ENCODE data around the gene SRGAP1. TPM values are rescaled to one million over a fixed set of nuclear protein-coding genes. Genes with fewer than 3 reads are reported as not detected.

Gene SRGAP1
- total RNA-seq, 3 donors from 2014 or later (not counting 1 experiment from before 2014, with no cell fraction given), result 0.10 to 0.49 (median 0.16) TPM

DNA sequence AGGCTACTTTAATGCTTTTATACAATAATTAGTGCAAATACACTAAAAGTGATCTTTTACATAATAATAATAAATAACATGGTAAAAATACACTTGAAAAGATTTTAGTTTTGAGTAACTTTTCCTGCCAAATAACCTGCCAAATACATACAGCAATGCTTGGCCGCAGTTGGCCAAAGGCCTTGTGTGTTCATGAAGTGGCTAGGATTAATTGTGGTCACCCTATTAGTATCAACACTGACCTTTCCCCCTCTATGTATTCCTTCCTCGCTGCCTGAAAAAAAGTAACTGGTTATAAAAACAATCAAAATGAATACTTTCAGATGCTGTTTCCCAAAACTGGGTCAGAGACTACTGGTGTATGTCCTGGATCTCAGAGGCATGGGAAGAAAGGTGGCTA lies 343.3 kb downstream of the SRGAP1 start:
- WGBS (ENCODE audit: insufficient coverage), result 100% methylated on average over 1 of the region's 2 CpGs
- TF ChIP-seq CTCF (IDR thresholded peaks at IDR 0.05), result no peak
- Mint-ChIP-seq H3K9me3 (no peaks in the 10 kb centered on the region), H3K27ac (no peak overlapping the region), H3K4me1 (no peaks in the 10 kb centered on the region), H3K27me3 (ENCODE audit: low read depth in 2 of 2) (no peaks in the 10 kb centered on the region), H3K4me3 (no peak overlapping the region), H3K36me3 (no peaks in the 10 kb centered on the region)
- no peak overlapping the region for H3K4me3 ChIP-seq (ENCODE audit: low read length)
- no peaks in the 10 kb centered on the region for H3K36me3 ChIP-seq (ENCODE audit: control insufficient read depth, insufficient read depth, low read length)
- intact Hi-C loops (cut with micrococcal nuclease), result no loop called here
- DNase-seq, result no peak
- no peaks in the 10 kb centered on the region for H3K9me3 ChIP-seq (ENCODE audit: control insufficient read depth, insufficient read depth, low read length)
- H3K27ac ChIP-seq (ENCODE audit: low read length), result no peak overlapping the region
- H3K4me1 ChIP-seq (ENCODE audit: control insufficient read depth, insufficient read depth, low read length), result no peaks in the 10 kb centered on the region
- no peak for ATAC-seq
- no peaks in the 10 kb centered on the region for H3K27me3 ChIP-seq (ENCODE audit: control insufficient read depth, insufficient read depth, low read length)

DNA sequence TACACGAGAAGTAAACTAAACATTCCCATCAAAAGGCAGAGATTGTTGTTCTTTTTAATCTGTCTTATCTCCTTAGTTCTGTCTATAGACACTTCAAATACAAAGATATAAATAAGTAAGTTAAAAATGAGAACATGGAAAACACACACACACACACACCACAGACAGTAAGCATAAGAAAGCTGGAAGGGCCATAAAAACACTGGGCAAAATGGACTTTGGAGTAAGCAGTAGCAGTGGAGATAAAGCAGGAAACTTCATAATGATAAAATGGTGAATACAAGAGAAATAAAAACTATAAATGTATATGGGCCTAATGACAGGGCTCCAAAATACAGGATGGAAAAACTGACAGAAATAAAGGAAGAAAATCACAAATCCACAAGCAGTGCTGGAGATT lies 345.0 kb downstream of the SRGAP1 start:
- Histone ChIP-seq H3K4me1 (ENCODE audit: control insufficient read depth, insufficient read depth, low read length) (no peaks in the 10 kb centered on the region), H3K36me3 (ENCODE audit: control insufficient read depth, insufficient read depth, low read length) (peaks cover 9% of the 10 kb centered on the region), H3K27ac (ENCODE audit: low read length) (no peak overlapping the region), H3K27me3 (ENCODE audit: control insufficient read depth, insufficient read depth, low read length) (no peaks in the 10 kb centered on the region), H3K4me3 (ENCODE audit: low read length) (no peak overlapping the region), H3K9me3 (ENCODE audit: control insufficient read depth, insufficient read depth, low read length) (no peaks in the 10 kb centered on the region)
- H3K27ac Mint-ChIP-seq, result no peak overlapping the region
- DNase-seq (no peak), ATAC-seq (no peak)
- no CpG with 5 or more reads among the region's 1 CpG for WGBS (ENCODE audit: insufficient coverage)
- H3K27me3 Mint-ChIP-seq (ENCODE audit: low read depth in 2 of 2), result no peaks in the 10 kb centered on the region
- H3K4me1 Mint-ChIP-seq, result no peaks in the 10 kb centered on the region
- no peaks in the 10 kb centered on the region for H3K9me3 Mint-ChIP-seq
- H3K36me3 Mint-ChIP-seq, result peaks cover 8% of the 10 kb centered on the region
- H3K4me3 Mint-ChIP-seq, result no peak overlapping the region
- intact Hi-C loops (cut with micrococcal nuclease), result no loop called here
- no peak for TF ChIP-seq CTCF (IDR thresholded peaks at IDR 0.05)

DNA sequence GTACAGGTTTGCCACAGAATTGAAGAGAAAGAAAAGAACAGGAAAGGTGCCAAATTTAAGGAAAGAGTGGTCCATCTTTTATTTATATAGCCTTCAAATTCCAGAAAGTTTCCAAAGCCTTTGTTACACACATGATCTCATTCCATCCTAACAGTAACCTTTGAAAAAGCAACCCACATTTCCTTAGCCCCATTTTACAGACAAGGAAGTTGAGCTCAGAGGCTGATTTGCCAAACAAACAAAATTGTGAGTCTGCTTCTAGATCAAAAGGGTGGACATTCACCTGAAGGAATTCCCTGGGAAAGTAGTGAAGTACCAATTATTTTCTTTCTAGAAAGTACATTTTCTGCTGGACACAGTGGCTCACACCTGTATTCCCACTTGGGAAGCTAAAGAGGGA lies 345.6 kb downstream of the SRGAP1 start:
- intact Hi-C loops (cut with micrococcal nuclease), result no loop called here
- no peaks in the 10 kb centered on the region for H3K9me3 Mint-ChIP-seq
- ATAC-seq, result no peak
- Histone ChIP-seq H3K9me3 (ENCODE audit: control insufficient read depth, insufficient read depth, low read length) (no peaks in the 10 kb centered on the region), H3K27me3 (ENCODE audit: control insufficient read depth, insufficient read depth, low read length) (no peaks in the 10 kb centered on the region), H3K36me3 (ENCODE audit: control insufficient read depth, insufficient read depth, low read length) (peaks cover 10% of the 10 kb centered on the region), H3K27ac (ENCODE audit: low read length) (no peak overlapping the region), H3K4me1 (ENCODE audit: control insufficient read depth, insufficient read depth, low read length) (no peaks in the 10 kb centered on the region), H3K4me3 (ENCODE audit: low read length) (no peak overlapping the region)
- peaks cover 8% of the 10 kb centered on the region for H3K36me3 Mint-ChIP-seq
- no peaks in the 10 kb centered on the region for H3K4me1 Mint-ChIP-seq
- DNase-seq, result no peak
- H3K27me3 Mint-ChIP-seq (ENCODE audit: low read depth in 2 of 2), result no peaks in the 10 kb centered on the region
- H3K4me3 Mint-ChIP-seq, result no peak overlapping the region
- no peak overlapping the region for H3K27ac Mint-ChIP-seq
- TF ChIP-seq CTCF (IDR thresholded peaks at IDR 0.05), result no peak

- Mint-ChIP-seq H3K36me3 (peaks cover 8% of the 10 kb centered on the region), H3K27ac (no peak overlapping the region), H3K9me3 (no peaks in the 10 kb centered on the region), H3K4me1 (no peaks in the 10 kb centered on the region), H3K4me3 (no peak overlapping the region), H3K27me3 (ENCODE audit: low read depth in 2 of 2) (no peaks in the 10 kb centered on the region)
- ATAC-seq (no peak), DNase-seq (no peak)
- no peaks in the 10 kb centered on the region for H3K4me1 ChIP-seq (ENCODE audit: control insufficient read depth, insufficient read depth, low read length)
- H3K9me3 ChIP-seq (ENCODE audit: control insufficient read depth, insufficient read depth, low read length), result no peaks in the 10 kb centered on the region
- H3K27me3 ChIP-seq (ENCODE audit: control insufficient read depth, insufficient read depth, low read length), result no peaks in the 10 kb centered on the region
- TF ChIP-seq CTCF (IDR thresholded peaks at IDR 0.05), result no peak
- no peak overlapping the region for H3K4me3 ChIP-seq (ENCODE audit: low read length)
- whole genome bisulfite sequencing (ENCODE audit: insufficient coverage), result 81% methylated on average over 7 of the region's 7 CpGs
- no peak overlapping the region for H3K27ac ChIP-seq (ENCODE audit: low read length)
- intact Hi-C loops (cut with micrococcal nuclease), result no loop called here
- H3K36me3 ChIP-seq (ENCODE audit: control insufficient read depth, insufficient read depth, low read length), result peaks cover 10% of the 10 kb centered on the region
Measured at GRCh38 chr12:64192644-64193444, 348.3 kb downstream of the SRGAP1 start.

All from natural killer cell (primary cell).